ENCODE results near the gene UBXN2A. TPM values are rescaled to one million over a fixed set of nuclear protein-coding genes. Genes with fewer than 3 reads are reported as not detected.

The UBXN2A gene
- total and polyA plus RNA-seq, 2 of the 8 experiments (the other 6 are each of a cell fraction or from before 2014, with no cell fraction given): 3.6 to 20.4 TPM

- Histone ChIP-seq H4K91ac (replicated peaks; ENCODE audit: insufficient read length, low read length) (no peak overlapping the region), H3K14ac (ENCODE audit: insufficient read length) (no peak overlapping the region), H2AK5ac (ENCODE audit: low read depth, low read length) (no peak overlapping the region), H3K4ac (replicated peaks; ENCODE audit: insufficient read length, low read depth, low read length) (no peak overlapping the region), H3K4me2 (ENCODE audit: insufficient read depth in 1 of 2, low read depth in 2 of 2, low read length in 2 of 2) (peak overlapping the region; percentile 88 to 91), H3K56ac (replicated peaks; ENCODE audit: insufficient read length, low read depth, low read length) (no peak overlapping the region), H3K27me3 (replicated peaks in 1 of 4; ENCODE audit: control insufficient read depth in 3 of 4, extremely low read depth in 1 of 4, insufficient read depth in 3 of 4, low read length in 3 of 4) (no peaks in the 10 kb centered on the region), H3K36me3 (ENCODE audit: control insufficient read depth in 2 of 4, insufficient read depth in 4 of 4, low read length in 3 of 4) (0 out of 8 replicates have a peak, but pooled peaks cover 0 to 2% (median 0%) of the 10 kb centered on the region in 4 experiments), H3K79me2 (ENCODE audit: control insufficient read depth in 1 of 2, insufficient read depth in 2 of 2, low read length in 2 of 2) (peaks cover 0 to 31% of the 10 kb centered on the region in 2 experiments; a peak in 3 of 4 replicates), H3K9ac (replicated peaks in 1 of 4; ENCODE audit: extremely low read depth in 1 of 4, low read depth in 3 of 4, low read length in 3 of 4) (peak overlapping the region in 1 of 4 experiments; percentile 51; a peak in 1 of 7 replicates), H2BK20ac (ENCODE audit: low read length) (no peak overlapping the region), H3K18ac (ENCODE audit: extremely low read depth, low read length) (no peak overlapping the region), H3K4me1 (replicated peaks in 1 of 4; ENCODE audit: control insufficient read depth in 3 of 4, insufficient read depth in 4 of 4, low read length in 3 of 4) (peaks cover 5 to 12% (median 6%) of the 10 kb centered on the region in 4 experiments; a peak in 5 of 7 replicates), H3K4me3 (ENCODE audit: extremely low read depth in 1 of 4, insufficient read depth in 2 of 4, low read depth in 3 of 4, low read length in 4 of 4) (peak overlapping the region; percentile 78 to 95 (median 83); a peak in 7 of 8 replicates), H4K20me1 (replicated peaks in 1 of 2; ENCODE audit: control insufficient read depth in 1 of 2, insufficient read depth in 2 of 2, low read length in 2 of 2) (peaks cover 0 to 3% of the 10 kb centered on the region in 2 experiments), H2BK120ac (replicated peaks; ENCODE audit: low read depth, low read length) (no peak overlapping the region), H3K9me3 (ENCODE audit: insufficient read depth in 2 of 2, low read depth in 1 of 2, low read length in 1 of 2) (no peaks in the 10 kb centered on the region), H4K5ac (ENCODE audit: insufficient read length, low read depth, low read length) (no peak overlapping the region), H3K27ac (ENCODE audit: low read depth, low read length) (no peak overlapping the region), H2BK5ac (ENCODE audit: low read depth, low read length) (no peak overlapping the region), H3K23me2 (ENCODE audit: low read depth, low read length) (peaks cover 5% of the 10 kb centered on the region; the same call in 1 of the 2 replicates), H3K23ac (ENCODE audit: insufficient read length) (no peak overlapping the region), H2AFZ (ENCODE audit: low read length) (no peak overlapping the region), H2BK12ac (ENCODE audit: low read depth, low read length) (no peak overlapping the region), H3K79me1 (ENCODE audit: low read depth, low read length) (peaks cover 2% of the 10 kb centered on the region; the same call in 1 of the 2 replicates), H4K8ac (ENCODE audit: extremely low read depth, insufficient read depth, low read length) (no peak overlapping the region), H2BK15ac (ENCODE audit: low read length) (no peak overlapping the region)
- 54% methylated on average over 23 of the region's 23 CpGs; no CpG with 5 or more reads in 1 of the 2 experiments for WGBS, 2 experiments (ENCODE audit: extremely low coverage in 1 of 2, insufficient coverage in 1 of 2, insufficient read length in 1 of 2, insufficient replicate concordance in 2 of 2, low coverage in 1 of 2, low lambda C conversion rate in 2 of 2, missing lambda C conversion rate in 1 of 2)
- no peak for DNase-seq (ENCODE audit: low read depth in 1 of 2, low spot score in 2 of 2)
- FAIRE-seq: no peak
- no peak for TF ChIP-seq SAP30 (IDR thresholded peaks at IDR 0.05; ENCODE audit: insufficient read depth, insufficient replicate concordance, low read length)
- POLR2A ChIA-PET (ENCODE audit: partially characterized antibody): interaction anchor here (0.8 to 3.1 kb wide), 7 partner anchors 17 to 122 kb away, joined by 3 to 22 read pairs (median 3); partner anchors contain the start of genes ATAD2B, SF3B6 and TP53I3
- CTCF ChIA-PET (ENCODE audit: partially characterized antibody): interaction anchor here (0.6 to 4.8 kb wide), 2 partner anchors 11 to 115 kb away, joined by 3 to 23 read pairs; no protein-coding TSS in a partner anchor
Observed at GRCh38 chr2:24048769-24049484, 108.7 kb downstream of the UBXN2A start.

Measured in H1 (cell line).